GM12878 (cell line): ENCODE results near the gene ANO8. TPM values are rescaled to one million over a fixed set of nuclear protein-coding genes. Genes with fewer than 3 reads are reported as not detected.

Experiments
- ASH2L ChIP-seq: fragments of 300-600, 200-600 bp; sonication (generic); IDR thresholded peaks from 2 replicates; pipeline ENCODE4 v1.6.1; 2017; ENCODE audit warnings: low read depth, mild to moderate bottlenecking, borderline replicate concordance
- ATF2 ChIP-seq: IDR thresholded peaks from 2 replicates; pipeline ENCODE4 v1.6.1; 2012; ENCODE audit warnings: low read length, inconsistent platforms
- BACH1 ChIP-seq: fragments of 450-650 bp; IDR thresholded peaks from 2 replicates; pipeline ENCODE4 v1.6.1; 2017; ENCODE audit warnings: mild to moderate bottlenecking, borderline replicate concordance
- BRCA1 ChIP-seq: IDR thresholded peaks from 2 replicates; pipeline ENCODE4 v1.6.1; 2011; ENCODE audit warnings: low read depth, low read length, improper control_type of control experiment
- CBX3 ChIP-seq: fragments of 200-600 bp; sonication (generic); IDR thresholded peaks from 2 replicates; pipeline ENCODE4 v1.6.1; 2016; ENCODE audit warnings: low read depth, borderline replicate concordance
- EGR1 ChIP-seq, 2 experiments: IDR thresholded peaks; 1 replicate in 1 of 2; 2 replicates in 1 of 2; pipeline ENCODE4 v1.6.1; 2011 to 2012; ENCODE audit warnings: low read depth in 2 of 2, low read length in 2 of 2, borderline replicate concordance in 1 of 2, mild to moderate bottlenecking in 1 of 2, moderate library complexity in 1 of 2
- EP300 ChIP-seq, 2 experiments: fragments of 150-350 bp in 1 of 2; IDR thresholded peaks; 2 replicates each; pipeline ENCODE4 v1.6.1; 2011 to 2012; ENCODE audit warnings: low read depth in 2 of 2, low read length in 2 of 2, borderline replicate concordance in 1 of 2, improper control_type of control experiment in 1 of 2, inconsistent platforms in 1 of 2; ENCODE audit not compliant: control insufficient read depth in 1 of 2
- FOS ChIP-seq: IDR thresholded peaks from 3 replicates; pipeline ENCODE4 v1.6.1; 2011; ENCODE audit warnings: borderline replicate concordance; ENCODE audit not compliant: insufficient read length; ENCODE audit errors: extremely low read depth
- HDAC6 ChIP-seq: fragments of 200-600 bp; sonication (generic); IDR thresholded peaks from one replicate; pipeline ENCODE4 v1.8.0; 2017; ENCODE audit warnings: antibody characterized with exemption; ENCODE audit not compliant: unreplicated experiment
- HDGF ChIP-seq: fragments of 450-650 bp; IDR thresholded peaks from 2 replicates; pipeline ENCODE4 v1.6.1; 2016; ENCODE audit warnings: antibody characterized with exemption
- IKZF1 ChIP-seq: fragments of 450-650 bp; conservative IDR thresholded peaks from 2 replicates; pipeline ENCODE4 v1.6.1; 2017; ENCODE audit warnings: antibody characterized with exemption, mild to moderate bottlenecking
- KLF5 ChIP-seq: fragments of 450-650 bp; IDR thresholded peaks from 2 replicates; pipeline ENCODE4 v1.6.1; 2014; ENCODE audit warnings: mild to moderate bottlenecking; ENCODE audit not compliant: partially characterized antibody
- MEF2A ChIP-seq: IDR thresholded peaks from 2 replicates; pipeline ENCODE4 v1.6.1; 2011; ENCODE audit warnings: low read depth, mild to moderate bottlenecking, low read length, moderate library complexity; ENCODE audit not compliant: insufficient read depth
- MTA2 ChIP-seq: fragments of 450-650 bp; IDR thresholded peaks from 2 replicates; pipeline ENCODE4 v1.6.1; 2016; ENCODE audit warnings: low read depth, mild to moderate bottlenecking, moderate library complexity
- NFYB ChIP-seq: IDR thresholded peaks from 2 replicates; pipeline ENCODE4 v1.6.1; 2011; ENCODE audit warnings: low read depth, mild to moderate bottlenecking, low read length, improper control_type of control experiment, moderate library complexity; ENCODE audit not compliant: insufficient read depth
- NR2C1 ChIP-seq: fragments of 450-650 bp; IDR thresholded peaks from 2 replicates; pipeline ENCODE4 v1.6.1; 2017; ENCODE audit warnings: antibody characterized with exemption, mild to moderate bottlenecking, moderate library complexity
- NR2F1 ChIP-seq: fragments of 450-650 bp; conservative IDR thresholded peaks from 2 replicates; pipeline ENCODE4 v1.6.1; 2017; ENCODE audit warnings: mild to moderate bottlenecking
- NRF1 ChIP-seq: conservative IDR thresholded peaks from 2 replicates; pipeline ENCODE4 v1.6.1; 2011; ENCODE audit warnings: mild to moderate bottlenecking, low read depth, low read length, improper control_type of control experiment
- RBBP5 ChIP-seq: fragments of 200-600 bp; sonication (generic); conservative IDR thresholded peaks from 2 replicates; pipeline ENCODE4 v1.6.1; 2016
- SMAD5 ChIP-seq: IDR thresholded peaks from 2 replicates; pipeline ENCODE4 v1.6.1; 2016; ENCODE audit warnings: antibody characterized with exemption, low read depth
- STAT1 ChIP-seq: fragments of 450-650 bp; conservative IDR thresholded peaks from 2 replicates; pipeline ENCODE4 v1.6.1; 2014; ENCODE audit warnings: antibody characterized with exemption, mild to moderate bottlenecking
- TAF1 ChIP-seq: IDR thresholded peaks from 2 replicates; pipeline ENCODE4 v1.6.1; 2011; ENCODE audit warnings: mild to moderate bottlenecking, low read depth, low read length, borderline replicate concordance
- ZBED1 ChIP-seq: IDR thresholded peaks from 2 replicates; pipeline ENCODE4 v1.6.1; 2016; ENCODE audit warnings: borderline replicate concordance
- ZBTB33 ChIP-seq: fragments of 450-650 bp; IDR thresholded peaks from 2 replicates; pipeline ENCODE4 v1.6.1; 2017; ENCODE audit warnings: mild to moderate bottlenecking
- ZNF24 ChIP-seq: fragments of 450-650 bp; IDR thresholded peaks from 2 replicates; pipeline ENCODE4 v1.6.1; 2017; ENCODE audit warnings: antibody characterized with exemption, mild to moderate bottlenecking
- ZSCAN29 ChIP-seq: fragments of 450-650 bp; IDR thresholded peaks from 2 replicates; pipeline ENCODE4 v1.6.1; 2017; ENCODE audit warnings: mild to moderate bottlenecking, moderate library complexity
- polyA plus RNA-seq, 11 experiments: library from polyadenylated mRNA; depleted of rRNA in 4 of 11; unstranded in 6 of 11; stranded (reverse) in 5 of 11; fragments of >200 nt; fragmentation: Nextera tagmentation in 4 of 11; fragmentation: Illumina TruSeq in 1 of 11; extraction: Ambion mirVana in 4 of 11; extraction: Trizol in 1 of 11; gene quantifications; 1 replicate in 1 of 11; 2 replicates in 10 of 11; pipeline versions ENCODE4 v1.2.1 to v1.2.3, GENCODE V29; 2011 to 2016; ENCODE audit warnings: inconsistent platforms in 2 of 11, missing spikeins in 2 of 11, low read depth in 1 of 11
- total RNA-seq, 4 experiments: library from RNA; depleted of rRNA in 3 of 4; stranded (reverse); fragments of >200 nt in 3 of 4; fragmentation: Illumina TruSeq in 1 of 4; extraction: Trizol in 1 of 4; gene quantifications; 2 replicates each; pipeline versions ENCODE4 v1.2.1 to v1.2.3, GENCODE V29; 2013 to 2021
- TF ChIP-seq, protein P1 (sequence below): IDR thresholded peaks from 2 replicates; pipeline ENCODE4 v1.6.1; 2011; ENCODE audit warnings: low read depth, mild to moderate bottlenecking, low read length, moderate library complexity, borderline replicate concordance; ENCODE audit errors: extremely low read depth

ANO8 gene
- total and polyA plus RNA-seq, 10 of the 15 experiments (the other 5 are each of a cell fraction or from before 2014, with no cell fraction given), result 0.04 to 6.7 (median 1.1) TPM

GRCh38 chr19:17303167-17303939 is 31.3 kb downstream of the ANO8 start, which contains the start of gene ABHD8 (continued):
- no peak for TF ChIP-seq ZBED1
- no peak for TF ChIP-seq RBBP5
- no peak for TF ChIP-seq HDAC6
- TF ChIP-seq IKZF1, result 0 out of 2 replicates have a peak, but pooled peaks have one; percentile 25
- no peak for TF ChIP-seq ZNF24
- peak; percentile 55 for TF ChIP-seq FOS
- TF ChIP-seq EGR1 (IDR thresholded peaks at IDR 0.05; ENCODE audit: borderline replicate concordance in 1 of 2, low read depth in 2 of 2, low read length in 2 of 2), result peak in 1 of 2 experiments; percentile 66; a peak in 2 of 3 replicates
- no peak for TF ChIP-seq HDGF
- TF ChIP-seq TAF1, result no peak
- no peak for TF ChIP-seq ASH2L
- no peak for TF ChIP-seq STAT1
- TF ChIP-seq NR2F1, result peak; percentile 89
- no peak for TF ChIP-seq CBX3
- TF ChIP-seq MEF2A, result no peak
- TF ChIP-seq NRF1, result no peak
- TF ChIP-seq KLF5, result no peak
- TF ChIP-seq NR2C1, result 0 out of 2 replicates have a peak, but pooled peaks have one; percentile 29
- TF ChIP-seq MTA2, result no peak
- no peak for TF ChIP-seq SMAD5
- TF ChIP-seq EP300 (IDR thresholded peaks at IDR 0.05; ENCODE audit: borderline replicate concordance in 1 of 2, control insufficient read depth in 1 of 2, low read depth in 2 of 2, low read length in 2 of 2), result no peak
- TF ChIP-seq, protein P1, sequence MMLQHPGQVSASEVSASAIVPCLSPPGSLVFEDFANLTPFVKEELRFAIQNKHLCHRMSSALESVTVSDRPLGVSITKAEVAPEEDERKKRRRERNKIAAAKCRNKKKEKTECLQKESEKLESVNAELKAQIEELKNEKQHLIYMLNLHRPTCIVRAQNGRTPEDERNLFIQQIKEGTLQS, result no peak
- peak; percentile 34; the same call in 1 of the 2 replicates for TF ChIP-seq BACH1
- no peak for TF ChIP-seq ZBTB33
- TF ChIP-seq BRCA1, result no peak
- TF ChIP-seq NFYB, result peak; percentile 83
- no peak for TF ChIP-seq ATF2
- TF ChIP-seq ZSCAN29, result peak; percentile 99
